GM18520 (cell line): ENCODE data around the gene MAPK8.
"Not testable (repeated sequence)": the region's sequence is repeated elsewhere in the genome, so short reads cannot be mapped to it uniquely, and the experiment has no call there.

Source experiments
- ATAC-seq: cut with Tn5 transposase; IDR thresholded peaks from one replicate; pipeline ENCODE4 v1.9.1; 2021; ENCODE audit not compliant: unreplicated experiment

The MAPK8 gene

GRCh38 chr10:48306265-48306869 lies at the start of gene MAPK8:
Gene MAPK8, plus strand, starts transcription at chr10:48306677. Its CDS starts 94,984 bp downstream, at chr10:48401661.
- peak; percentile 77 for ATAC-seq

- ATAC-seq = no peak
These were observed 49.0 kb upstream of the MAPK8 start for GRCh38 chr10:48257407-48257961.

- ATAC-seq = no peak
These were observed 48.4 kb upstream of the MAPK8 start for GRCh38 chr10:48258105-48258504.

GRCh38 chr10:48266528-48266927 lies 39.9 kb upstream of the MAPK8 start:
- no peak for ATAC-seq

- ATAC-seq = no peak
These were observed 35.3 kb upstream of the MAPK8 start for GRCh38 chr10:48271047-48271730.

GRCh38 chr10:48272682-48273081 lies 33.8 kb upstream of the MAPK8 start:
- ATAC-seq = no peak

- ATAC-seq = no peak
These were observed 32.7 kb upstream of the MAPK8 start for GRCh38 chr10:48273741-48274140.

GRCh38 chr10:48274636-48275035 lies 31.8 kb upstream of the MAPK8 start, which contains the start of gene FRMPD2:
Gene FRMPD2, minus strand, starts transcription at chr10:48274696. Its CDS starts 129 bp downstream, at chr10:48274567.
- ATAC-seq = no peak

- no peak for ATAC-seq
These were observed 29.4 kb upstream of the MAPK8 start for GRCh38 chr10:48277093-48277492.

GRCh38 chr10:48279081-48279751 lies 27.3 kb upstream of the MAPK8 start:
- ATAC-seq = peak; percentile 81

- not testable (repeated sequence) for ATAC-seq
These were observed 24.8 kb upstream of the MAPK8 start for GRCh38 chr10:48281697-48282096.

GRCh38 chr10:48282829-48283228 lies 23.6 kb upstream of the MAPK8 start:
- peak; percentile 51 for ATAC-seq

- ATAC-seq = no peak
These were observed 22.4 kb upstream of the MAPK8 start for GRCh38 chr10:48284002-48284546.

GRCh38 chr10:48284811-48285210 lies 21.7 kb upstream of the MAPK8 start:
- no peak for ATAC-seq

- ATAC-seq = no peak
These were observed 20.8 kb upstream of the MAPK8 start for GRCh38 chr10:48285710-48286109.

GRCh38 chr10:48286356-48286755 lies 20.1 kb upstream of the MAPK8 start:
- ATAC-seq = no peak

- ATAC-seq = peak; percentile 52
These were observed 18.8 kb upstream of the MAPK8 start for GRCh38 chr10:48287417-48288391.

GRCh38 chr10:48288661-48289060 lies 17.8 kb upstream of the MAPK8 start:
- ATAC-seq = no peak

- no peak for ATAC-seq
These were observed 16.8 kb upstream of the MAPK8 start for GRCh38 chr10:48289501-48290238.

GRCh38 chr10:48290286-48290685 lies 16.2 kb upstream of the MAPK8 start:
- ATAC-seq = no peak
